Astrocyte of the hippocampus (primary cell): ENCODE data around the gene TBC1D2B.
A peak's percentile ranks its signal among the peaks of the same experiment; 100 is the strongest.

Source experiments
- DNase-seq: peaks from one replicate; pipeline ENCODE4 v3.0.0; 2011; ENCODE audit warnings: low read depth, low spot score

Gene TBC1D2B

GRCh38 chr15:78054966-78055365 lies 22.5 kb downstream of the TBC1D2B start:
- DNase-seq: no peak

GRCh38 chr15:78054518-78054917 lies 23.0 kb downstream of the TBC1D2B start:
- no peak for DNase-seq

GRCh38 chr15:78052545-78052944 lies 25.0 kb downstream of the TBC1D2B start:
- no peak for DNase-seq

GRCh38 chr15:78052001-78052401 lies 25.5 kb downstream of the TBC1D2B start:
- DNase-seq: peak; percentile 79

- no peak for DNase-seq
These were observed 25.9 kb downstream of the TBC1D2B start for GRCh38 chr15:78051596-78051995.

GRCh38 chr15:78050826-78051225 lies 26.7 kb downstream of the TBC1D2B start:
- peak; percentile 68 for DNase-seq

GRCh38 chr15:78050441-78050809 lies 27.1 kb downstream of the TBC1D2B start:
- peak; percentile 41 for DNase-seq

GRCh38 chr15:78049691-78050440 lies 27.6 kb downstream of the TBC1D2B start:
- DNase-seq: peak; percentile 89

- DNase-seq: no peak
These were observed 28.9 kb downstream of the TBC1D2B start for GRCh38 chr15:78048628-78048920.

- DNase-seq: peak; percentile 86
These were observed 29.5 kb downstream of the TBC1D2B start for GRCh38 chr15:78047761-78048627.

- no peak for DNase-seq
These were observed 30.6 kb downstream of the TBC1D2B start for GRCh38 chr15:78046796-78047341.

- no peak for DNase-seq
These were observed 32.3 kb downstream of the TBC1D2B start for GRCh38 chr15:78045189-78045588.

GRCh38 chr15:78044407-78045155 lies 32.9 kb downstream of the TBC1D2B start:
- no peak for DNase-seq

- no peak for DNase-seq
These were observed 35.6 kb downstream of the TBC1D2B start for GRCh38 chr15:78041946-78042345.

- no peak for DNase-seq
These were observed 36.8 kb downstream of the TBC1D2B start for GRCh38 chr15:78040653-78041244.

GRCh38 chr15:78038585-78039247 lies 38.8 kb downstream of the TBC1D2B start:
- DNase-seq: no peak

GRCh38 chr15:78037779-78038305 lies 39.7 kb downstream of the TBC1D2B start:
- DNase-seq: no peak

GRCh38 chr15:78037328-78037727 lies 40.2 kb downstream of the TBC1D2B start:
- DNase-seq: no peak

GRCh38 chr15:78035861-78036476 lies 41.5 kb downstream of the TBC1D2B start:
- no peak for DNase-seq

- DNase-seq: peak; percentile 55
These were observed 42.2 kb downstream of the TBC1D2B start for GRCh38 chr15:78035321-78035751.
